HG02588 (cell line): Measurements from ENCODE around the gene NGEF.

ENCODE experiments used
- ATAC-seq: cut with Tn5 transposase; IDR thresholded peaks from one replicate; pipeline ENCODE4 v1.9.1; 2021; ENCODE audit warnings: mild to moderate bottlenecking, moderate library complexity; ENCODE audit not compliant: unreplicated experiment

Gene NGEF

DNA sequence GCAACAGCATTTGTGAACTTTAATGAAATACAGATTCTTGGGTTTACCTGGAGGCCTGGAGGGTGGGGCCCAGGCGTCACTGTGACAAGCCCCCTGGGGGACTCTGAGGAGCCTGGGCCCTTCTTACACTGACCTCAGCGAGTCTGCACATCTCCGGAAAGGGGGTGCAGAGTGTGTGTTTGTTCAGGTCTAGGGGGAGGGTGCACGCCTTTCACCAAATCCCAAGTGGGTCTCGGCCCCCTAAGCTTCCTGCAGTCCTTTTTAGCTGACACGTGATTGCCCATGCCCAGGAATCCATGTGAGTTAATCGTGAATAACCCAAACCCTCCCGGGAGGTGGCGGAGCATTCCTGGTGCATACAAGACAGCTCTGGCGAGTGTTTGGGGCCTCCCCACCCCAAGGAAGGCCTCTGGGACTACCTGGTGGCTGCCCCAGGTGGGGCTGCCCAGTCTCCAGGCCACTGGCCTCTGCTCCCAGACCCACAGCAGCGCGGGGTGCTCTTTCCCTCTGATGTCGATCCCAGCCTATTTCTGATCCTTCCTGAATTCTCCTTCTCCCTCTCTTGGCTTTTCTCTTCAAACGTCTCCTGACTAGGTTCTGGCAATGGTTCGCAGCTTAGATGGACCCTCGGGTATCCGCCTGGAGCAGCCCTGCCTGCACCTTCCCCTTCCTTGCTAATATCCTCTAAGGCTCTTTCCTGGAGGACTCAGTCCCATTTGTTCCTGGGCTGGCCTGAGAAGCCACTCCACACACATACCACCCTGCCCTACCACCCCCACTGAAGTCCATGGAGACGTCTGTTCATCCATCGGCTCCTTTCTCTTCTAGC, 10.0 kb downstream of the NGEF start:
- no peak for ATAC-seq

DNA sequence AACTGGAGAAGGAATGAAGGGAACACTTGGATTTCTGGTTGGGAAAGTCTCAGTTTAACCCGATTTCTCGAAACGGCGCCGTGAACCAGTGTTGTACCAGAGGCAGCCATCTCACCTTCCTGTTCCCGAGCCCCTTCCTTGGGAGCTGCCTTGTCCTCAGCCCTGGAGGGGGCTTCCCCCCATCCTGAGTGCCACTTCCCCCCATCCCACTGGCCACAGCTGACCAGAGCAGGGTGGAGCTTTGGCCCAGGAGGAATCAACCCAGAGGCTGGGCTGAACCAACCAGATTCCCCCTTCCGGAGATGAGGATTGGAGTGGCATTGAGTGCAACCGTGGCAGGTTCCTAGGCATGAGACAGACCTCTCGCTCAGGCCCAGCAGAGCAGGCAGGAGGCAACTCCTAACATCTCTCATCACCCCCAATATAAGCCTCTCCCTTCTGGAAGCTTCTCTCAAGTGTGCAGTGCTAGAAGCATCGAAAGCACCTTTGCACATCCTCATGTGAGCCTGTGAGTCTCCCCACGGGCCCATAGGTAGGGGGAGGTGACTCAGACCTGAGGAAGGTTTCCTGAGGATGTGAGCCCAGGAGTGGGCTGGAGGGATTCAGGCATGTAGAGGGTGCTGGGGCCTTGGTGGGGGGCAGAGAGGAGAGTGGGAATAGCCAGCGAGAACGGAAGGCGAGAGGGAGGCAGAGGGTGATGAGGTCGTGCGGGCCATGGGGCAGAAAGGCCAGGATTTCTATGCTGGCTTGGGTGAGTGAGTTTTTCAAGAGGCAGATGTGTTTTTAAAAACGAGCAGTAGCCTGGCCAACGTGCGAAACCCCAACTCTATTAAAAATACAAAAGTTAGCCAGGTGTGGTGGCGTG, 11.9 kb downstream of the NGEF start:
- ATAC-seq: no peak

DNA sequence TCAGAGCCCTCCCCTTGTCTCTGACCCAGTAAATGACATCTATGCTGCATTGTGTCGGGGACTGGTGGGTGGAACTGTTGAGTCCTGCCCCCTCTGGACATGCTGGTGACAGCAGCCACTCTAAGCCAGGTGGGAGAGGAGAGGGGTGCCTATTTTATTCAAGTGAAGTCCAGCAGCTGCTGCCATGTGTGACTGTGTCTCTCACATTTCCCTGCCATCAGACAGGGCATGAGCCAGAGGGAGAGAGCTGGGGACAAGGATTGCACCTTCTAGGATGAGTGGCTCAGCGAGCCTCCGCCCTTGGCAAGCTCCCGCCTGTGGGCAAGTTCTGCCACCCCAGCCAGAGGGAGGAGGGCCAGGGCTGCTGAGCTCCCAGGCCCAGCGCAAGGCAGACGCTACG, 13.7 kb downstream of the NGEF start:
- no peak for ATAC-seq

DNA sequence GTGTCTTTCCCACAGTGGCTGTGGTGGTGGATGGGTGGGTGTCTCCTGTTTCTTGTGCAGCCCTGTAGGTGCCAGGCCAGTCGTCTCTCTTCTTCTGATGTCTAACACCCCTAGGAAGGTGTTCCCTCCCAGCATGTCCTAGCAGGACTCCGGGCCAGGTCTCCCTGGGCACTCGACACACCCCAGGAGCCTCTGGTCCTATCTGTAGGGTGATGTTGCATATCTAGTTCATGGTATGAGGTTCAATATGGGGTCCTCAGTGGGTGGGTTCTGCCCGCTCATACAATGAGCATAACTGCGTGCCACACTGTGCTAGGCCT, 14.4 kb downstream of the NGEF start:
- no peak for ATAC-seq

DNA sequence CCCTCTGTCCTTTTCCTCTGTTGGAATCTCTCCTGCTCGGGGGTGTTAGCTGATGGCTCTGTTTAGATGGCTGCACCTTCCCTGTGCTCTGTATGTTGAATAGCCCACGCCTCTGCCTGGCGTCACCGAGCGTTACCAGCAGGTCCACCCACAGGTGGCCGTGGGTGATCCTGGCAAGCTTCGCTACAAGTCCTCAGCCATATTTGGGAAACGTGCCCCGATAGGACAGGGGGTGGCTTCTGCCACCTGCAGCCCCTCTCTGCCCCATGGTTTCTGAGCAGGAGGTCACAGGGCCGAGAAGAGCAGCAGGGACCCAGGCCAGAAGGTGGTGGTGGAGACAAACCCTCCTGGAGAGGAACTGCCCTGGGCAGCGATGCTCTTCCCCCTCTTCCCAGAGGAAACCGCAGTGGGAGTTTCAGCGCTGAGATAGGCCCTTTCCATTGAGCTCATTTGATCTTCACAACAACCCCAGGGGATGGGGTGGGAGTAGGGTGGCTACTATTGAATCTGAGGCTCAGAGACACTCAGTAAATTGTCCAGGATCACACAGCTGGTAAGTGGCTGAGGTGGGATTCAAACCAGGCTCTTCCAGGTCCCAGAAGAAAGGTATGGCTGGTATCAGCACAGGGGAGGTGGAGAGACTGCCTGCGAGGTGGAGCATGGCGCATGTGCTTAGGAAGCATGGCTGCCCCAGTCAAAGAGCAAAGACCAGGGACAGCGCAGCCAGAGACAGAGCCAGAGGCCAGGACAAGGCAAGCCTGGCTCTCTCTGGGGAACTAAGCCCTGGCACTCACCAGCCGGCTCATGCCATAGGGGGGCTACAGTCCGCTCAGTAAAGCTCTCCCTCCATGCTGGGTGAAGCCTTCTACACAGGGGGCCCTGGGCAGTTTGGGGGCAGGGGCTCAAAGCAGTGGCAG, 15.0 kb downstream of the NGEF start:
- no peak for ATAC-seq

DNA sequence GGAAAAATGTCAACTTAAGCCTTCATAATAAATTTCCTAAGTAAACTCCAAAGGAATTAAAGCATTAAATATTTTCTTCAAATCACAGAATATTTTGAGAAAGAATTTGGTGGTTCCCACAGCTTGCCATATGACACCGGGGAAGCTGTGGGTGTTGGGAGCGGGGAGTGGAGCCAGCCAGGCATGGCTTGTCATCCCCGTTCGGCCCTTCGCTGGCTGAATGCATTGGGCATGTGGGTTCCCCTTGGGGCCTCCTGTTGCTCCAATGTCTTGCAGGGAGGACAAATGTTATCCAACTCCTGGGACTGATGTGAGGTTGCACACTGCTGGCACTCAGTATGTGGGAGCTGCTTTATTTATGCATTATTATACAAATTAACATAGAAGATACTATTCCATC, 18.6 kb downstream of the NGEF start:
- ATAC-seq: no peak

DNA sequence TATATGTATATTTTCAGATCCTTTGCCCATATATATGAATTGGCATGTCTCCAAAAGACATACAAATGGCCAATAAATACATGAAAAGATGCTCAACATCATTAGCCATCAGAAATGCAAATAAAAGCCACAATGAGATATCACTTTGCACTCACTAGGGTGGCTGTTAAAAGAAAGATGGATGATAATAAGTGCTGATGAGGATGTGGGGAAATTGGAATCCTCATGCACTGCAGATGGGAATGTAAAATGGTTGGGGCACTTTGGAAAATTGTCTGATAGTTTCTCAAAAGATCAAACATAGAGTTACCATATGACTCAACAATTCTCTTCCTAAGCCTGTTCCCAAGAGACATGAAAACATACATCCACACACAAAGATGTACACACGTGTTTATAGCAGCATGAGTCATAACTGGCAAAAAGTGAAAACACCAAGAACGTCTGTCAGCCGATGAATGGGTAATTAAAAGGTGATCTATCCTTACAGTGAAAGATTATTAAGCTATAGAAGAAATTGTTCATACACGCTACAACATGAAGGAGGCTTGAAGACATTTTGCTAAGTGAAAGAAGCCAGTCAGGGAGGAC, 19.7 kb downstream of the NGEF start:
- no peak for ATAC-seq

DNA sequence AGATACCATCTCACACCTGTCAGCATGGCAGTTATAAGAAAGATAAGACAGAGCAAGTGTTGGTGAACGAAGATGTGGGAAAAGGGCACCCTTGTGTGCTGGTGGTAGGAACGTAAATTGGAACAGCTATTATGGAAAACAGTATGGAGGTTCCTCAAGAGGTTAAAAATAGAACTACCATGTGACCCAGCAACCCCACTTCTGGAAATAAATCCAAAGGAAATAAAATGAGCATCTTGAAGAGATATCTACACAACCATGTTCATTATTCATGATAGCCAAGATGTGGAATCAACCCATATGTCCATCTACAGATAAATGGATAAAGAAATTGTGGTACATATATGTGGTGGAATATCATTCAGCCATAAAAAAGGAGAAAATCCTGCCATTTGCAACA, 26.9 kb downstream of the NGEF start:
- ATAC-seq: no peak

DNA sequence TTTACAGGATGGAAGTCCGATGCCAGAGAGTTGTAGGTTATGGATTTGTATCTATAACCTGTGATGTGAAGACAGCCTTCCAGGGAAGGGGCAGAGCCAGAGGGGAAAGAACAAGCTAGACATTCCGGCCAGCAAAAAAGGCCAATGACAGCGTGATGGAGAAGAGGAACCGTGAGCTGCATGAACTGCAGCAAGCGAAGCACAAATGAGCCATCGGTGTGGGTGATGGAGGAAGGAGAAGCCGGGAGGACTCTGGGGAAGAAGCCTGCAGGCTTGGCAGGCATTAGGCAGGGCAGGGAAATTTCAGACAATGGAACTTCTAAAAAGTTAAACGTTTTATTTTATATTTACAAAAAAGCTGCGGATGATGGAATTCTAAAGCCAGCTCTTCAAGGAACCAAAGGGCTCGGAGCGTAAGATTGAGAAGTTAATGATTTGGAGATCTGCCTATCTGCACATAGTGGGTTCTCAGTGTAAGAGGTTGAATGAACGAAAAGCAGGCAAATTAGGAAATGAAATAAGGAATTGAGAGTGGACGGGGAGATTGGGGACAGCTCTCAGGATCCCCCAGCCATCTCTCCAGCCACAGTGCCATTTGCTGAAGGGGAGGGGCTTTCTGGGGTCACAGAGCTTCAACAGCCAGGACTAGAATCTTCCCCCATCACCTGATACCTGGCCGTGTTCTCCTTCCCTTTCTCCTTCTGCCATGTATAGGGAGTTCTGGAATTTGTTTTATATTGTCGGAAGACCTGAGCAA, 28.4 kb downstream of the NGEF start:
- ATAC-seq: no peak

DNA sequence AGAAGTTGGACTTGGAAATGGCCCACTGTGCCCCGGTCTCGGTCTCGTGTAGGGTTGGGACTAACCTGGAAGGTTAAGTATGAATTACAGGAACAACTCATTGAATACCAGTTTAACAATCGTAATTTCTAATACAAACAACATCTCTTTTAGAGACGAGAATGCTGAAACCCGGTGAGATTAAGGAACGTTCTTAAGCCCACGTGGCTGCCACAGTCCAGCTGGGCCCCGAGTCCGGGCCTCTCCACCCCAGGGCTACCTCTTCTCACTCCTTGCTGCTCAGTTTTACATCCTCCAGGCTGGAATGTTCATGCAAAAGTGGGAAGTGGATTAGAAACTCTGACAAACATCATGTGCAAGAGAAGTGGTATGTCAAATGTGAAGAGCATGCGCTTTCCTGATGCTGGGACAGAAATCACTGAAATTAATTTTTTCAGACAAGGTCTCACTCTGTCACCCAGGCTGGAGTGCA, 29.4 kb downstream of the NGEF start:
- ATAC-seq: no peak

DNA sequence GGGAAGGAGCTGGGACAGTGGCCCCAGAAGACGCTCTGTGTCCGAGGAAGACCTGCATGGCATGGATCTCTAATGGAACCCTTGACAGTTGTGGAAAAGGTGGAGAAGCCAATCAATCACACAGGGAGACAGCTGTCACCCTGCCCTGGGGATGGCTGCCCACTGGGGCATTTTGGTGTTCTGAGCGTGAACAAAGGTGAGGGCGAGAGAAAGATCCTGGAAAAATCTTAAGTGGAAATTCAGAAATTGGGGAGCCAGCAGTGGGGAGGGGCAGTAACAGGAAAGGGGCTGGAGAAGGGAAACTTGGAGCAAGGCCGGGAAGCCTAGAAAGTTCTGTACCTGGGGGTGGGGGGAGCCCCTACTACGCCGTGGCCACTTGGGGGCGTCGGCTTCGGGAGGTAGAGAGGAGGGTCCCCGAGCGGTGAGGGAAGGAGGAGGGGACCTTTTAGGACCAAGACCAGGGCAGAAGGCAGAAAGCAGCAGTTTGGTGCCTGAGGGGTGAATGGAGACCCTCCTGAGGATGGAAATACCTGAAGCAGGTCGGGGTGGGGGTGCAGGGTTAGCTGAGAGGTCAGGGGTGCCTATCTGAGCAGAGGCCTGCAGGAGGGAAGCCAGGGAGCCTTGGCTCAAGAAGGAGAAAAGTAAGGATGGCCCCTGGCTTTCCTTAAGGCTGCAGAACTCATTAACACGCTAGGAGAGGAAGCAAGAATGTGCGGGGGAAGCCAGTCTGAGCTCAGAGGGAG, 30.0 kb downstream of the NGEF start:
- no peak for ATAC-seq

DNA sequence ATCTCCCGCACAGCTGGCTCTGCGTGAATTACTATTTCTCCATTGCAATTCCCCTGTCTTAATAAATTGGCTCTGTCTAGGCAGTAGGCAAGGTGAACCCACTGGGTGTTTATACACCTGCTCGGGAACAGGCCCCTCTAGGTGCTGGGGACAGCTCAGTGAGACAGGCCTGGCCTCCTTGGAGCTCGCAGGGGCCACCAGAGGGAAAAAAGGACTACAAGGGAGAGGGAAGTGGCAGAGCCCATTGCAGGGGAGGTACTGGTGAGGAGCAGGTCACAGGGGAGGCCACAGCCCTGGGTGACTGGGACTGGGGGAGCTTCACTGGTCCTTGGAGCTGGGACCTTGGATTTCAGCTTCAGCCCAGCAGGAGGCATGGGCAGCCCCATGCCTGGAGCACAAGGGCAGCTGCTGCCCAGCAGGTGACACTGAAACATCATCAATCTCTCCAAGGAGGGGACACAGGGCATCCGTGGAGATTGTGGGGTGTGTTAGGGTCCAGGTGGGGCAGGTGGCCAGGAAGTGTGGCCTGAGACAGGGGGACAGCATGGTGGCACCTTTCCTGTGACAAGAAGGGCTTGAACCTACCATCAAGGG, 31.2 kb downstream of the NGEF start:
- no peak for ATAC-seq

DNA sequence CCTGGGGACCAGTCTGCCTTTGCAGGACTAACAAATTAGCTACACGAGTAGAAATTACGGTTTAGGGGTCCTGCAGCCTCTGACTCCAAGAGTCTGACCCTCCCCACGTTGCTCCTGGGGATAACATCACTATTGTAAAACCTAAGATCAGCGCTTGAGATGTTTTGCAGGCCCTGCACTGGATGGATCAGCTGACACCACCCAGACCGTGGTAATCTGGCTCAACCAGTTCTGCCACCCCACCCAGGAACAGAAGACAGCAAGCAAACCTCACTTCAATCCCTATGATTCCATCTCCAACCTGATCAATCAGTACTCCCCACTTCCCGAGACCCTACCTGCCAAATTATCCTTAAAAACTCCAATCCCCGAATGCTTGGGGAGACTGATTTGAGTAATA, 31.7 kb downstream of the NGEF start:
- ATAC-seq: no peak

DNA sequence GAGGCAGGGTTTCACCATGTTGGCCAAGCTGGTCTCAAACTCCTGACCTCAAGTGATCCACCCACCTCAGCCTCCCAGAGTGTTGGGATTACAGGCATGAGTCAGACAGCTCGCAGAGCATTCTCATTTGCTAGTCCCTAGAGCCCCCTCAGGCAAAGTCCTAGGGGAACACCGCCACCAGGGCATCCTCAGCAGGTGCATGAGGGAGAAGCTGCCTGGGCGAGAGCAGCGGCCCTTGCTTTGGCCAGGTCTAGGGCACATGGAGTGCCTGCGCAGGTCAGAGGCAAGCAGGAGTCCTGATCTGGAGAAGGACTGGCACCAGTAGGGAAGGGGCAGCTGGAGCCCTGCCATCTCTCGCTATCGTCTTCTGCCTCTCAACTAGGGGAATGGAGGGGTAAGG, 32.4 kb downstream of the NGEF start:
- ATAC-seq: no peak

DNA sequence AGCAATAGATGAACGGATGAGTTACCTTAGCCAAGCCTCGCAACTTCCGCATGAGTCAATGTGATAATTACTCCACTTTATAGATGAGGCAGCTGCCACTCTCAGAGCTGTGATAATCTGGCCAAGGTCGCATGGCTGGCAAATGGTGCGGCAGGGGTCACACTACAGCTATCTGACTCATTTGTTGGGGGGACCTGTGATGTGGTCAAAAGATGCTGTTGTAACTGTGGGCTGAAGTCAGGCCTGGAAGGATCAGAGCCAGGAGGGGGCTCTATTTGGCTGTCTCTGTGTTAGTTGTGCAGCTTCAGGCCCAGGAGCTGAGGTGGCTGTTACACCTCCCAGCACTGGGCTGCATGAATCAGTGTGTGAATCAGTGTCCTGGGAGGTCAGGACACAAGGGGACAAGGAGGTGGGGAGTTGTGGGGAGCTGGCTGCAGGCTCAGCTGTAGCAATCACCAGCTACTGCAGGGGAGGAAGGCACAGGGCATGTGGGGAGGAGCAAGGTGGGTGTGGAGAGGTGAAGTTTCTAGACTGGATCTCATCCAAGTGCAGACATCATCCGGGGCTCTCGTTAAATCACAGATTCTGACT, 33.1 kb downstream of the NGEF start:
- ATAC-seq: no peak

DNA sequence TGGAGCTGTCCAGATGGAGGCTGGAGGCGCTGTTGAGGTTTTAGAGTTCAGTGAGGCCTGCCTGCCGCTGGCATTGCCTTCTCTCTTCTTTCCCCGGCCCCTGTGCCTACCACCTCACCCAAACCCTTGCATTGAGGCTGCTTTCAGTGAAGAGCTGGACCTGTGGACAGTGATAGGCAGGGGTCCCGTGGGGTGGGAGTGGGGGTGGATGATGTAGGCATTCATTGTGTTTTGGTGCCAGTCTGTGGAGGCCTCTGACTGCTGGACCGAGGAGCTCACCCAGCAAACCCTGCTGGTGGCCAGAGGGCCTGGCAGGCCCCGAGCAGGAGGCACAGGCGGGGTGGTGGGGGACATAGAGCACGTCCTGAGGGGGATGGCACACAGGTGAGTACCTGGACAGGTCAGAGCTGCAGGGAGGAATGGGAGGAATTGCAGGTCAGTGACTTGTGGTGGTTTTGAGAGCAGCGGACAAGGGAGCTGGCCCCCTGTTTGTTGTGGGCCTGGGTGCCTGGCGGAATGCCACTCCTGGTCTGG, 35.6 kb downstream of the NGEF start:
- no peak for ATAC-seq

DNA sequence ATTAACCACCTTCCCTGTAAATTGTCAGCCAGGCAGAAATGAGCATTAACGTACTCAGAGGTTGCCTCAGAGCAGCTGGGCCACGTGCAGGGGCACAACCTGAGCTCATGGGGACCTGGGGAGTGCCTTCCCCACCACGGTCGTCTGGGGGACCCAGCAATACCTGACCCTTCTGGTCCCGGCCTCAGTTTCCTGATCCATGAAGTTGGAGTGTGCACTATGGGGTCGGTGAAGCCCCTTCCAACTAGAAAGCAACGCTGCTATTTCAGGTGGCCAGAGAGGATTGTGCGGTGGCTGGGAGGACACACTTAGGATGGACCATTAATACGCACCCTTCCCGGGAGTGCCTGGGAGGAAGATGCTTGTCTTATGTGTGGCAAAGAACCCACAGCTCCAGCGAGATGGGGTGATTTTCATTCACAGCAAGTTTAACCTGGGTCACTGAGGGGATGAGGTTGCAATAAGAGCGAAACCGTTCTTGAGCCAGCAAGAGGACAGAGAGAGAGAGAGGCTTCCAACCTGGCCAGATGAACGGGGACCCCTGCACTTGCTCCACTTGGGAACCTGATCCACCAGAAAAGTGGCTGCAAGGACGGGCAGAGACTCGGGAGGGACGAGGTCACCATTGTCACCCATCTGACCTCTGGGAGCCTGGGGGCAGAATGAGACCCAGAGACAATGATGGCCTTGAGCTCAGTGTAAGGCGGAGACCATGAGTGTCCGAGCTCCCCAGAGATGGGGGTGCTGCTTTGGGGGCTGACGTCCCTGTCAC, 36.2 kb downstream of the NGEF start:
- ATAC-seq: no peak

DNA sequence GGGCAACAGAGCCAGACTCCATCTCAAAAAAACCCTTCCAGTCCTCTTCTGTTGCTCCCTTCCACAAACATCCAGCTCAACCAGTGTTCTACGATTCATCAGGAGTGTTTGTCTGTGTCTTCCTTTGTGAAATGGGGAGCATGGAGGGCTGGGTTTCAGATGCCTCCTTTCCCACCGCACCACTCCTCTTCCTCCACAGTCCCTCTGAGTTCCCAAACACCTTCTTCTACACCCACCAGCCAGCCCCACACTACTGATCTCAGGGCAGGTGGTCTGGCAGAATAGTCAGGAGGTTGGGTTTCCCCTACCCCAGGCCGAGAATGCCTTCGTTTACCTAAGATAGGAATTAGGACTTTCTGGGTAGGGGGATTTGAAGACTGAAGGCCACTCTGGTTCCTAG, 36.9 kb downstream of the NGEF start:
- ATAC-seq: no peak
